Colonic mucosa (tissue), 4 donors: ENCODE data around the gene DNAJB13. TPM values are rescaled to one million over a fixed set of nuclear protein-coding genes. Genes with fewer than 3 reads are reported as not detected.

ENCODE experiments used
- DNase-seq: peaks from one replicate; pipeline ENCODE4 v3.0.0-alpha.2; 2020
- H3K27ac ChIP-seq: fragments of 200-600 bp; one replicate; pipeline ENCODE4 v1.8.0; 2021
- H3K27me3 ChIP-seq: fragments of 200-600 bp; one replicate; pipeline ENCODE4 v1.8.0; 2021
- H3K36me3 ChIP-seq: fragments of 200-600 bp; one replicate; pipeline ENCODE4 v1.8.0; 2021
- H3K4me1 ChIP-seq: fragments of 200-600 bp; one replicate; pipeline ENCODE4 v1.8.0; 2021; ENCODE audit warnings: mild to moderate bottlenecking
- H3K4me3 ChIP-seq: fragments of 200-600 bp; one replicate; pipeline ENCODE4 v1.8.0; 2021
- H3K9ac ChIP-seq, 2 donors: one replicate each; pipeline ENCODE4 v1.7.0; 2013; ENCODE audit warnings: control low read depth in 2 of 2, low read depth in 2 of 2, low read length in 2 of 2
- H3K9me3 ChIP-seq: fragments of 200-600 bp; one replicate; pipeline ENCODE4 v1.8.0; 2021
- intact Hi-C: fragments of 100-400 bp; cut with DNase I; formaldehyde crosslinking; loops from one replicate; pipeline ENCODE4 v1.14.1; 2022
- total RNA-seq, 2 donors: library from RNA; stranded (reverse); fragmentation: NEBNext Ultra II Directional in 1 of 2; extraction: Animal tissue kit (Norgen Biotek cat#: 25700) in 1 of 2; gene quantifications; one replicate each; pipeline ENCODE4 v1.2.1, GENCODE V29; 2021
- TF ChIP-seq, protein P1 (sequence below): fragments of 200-600 bp; IDR thresholded peaks from one replicate; pipeline ENCODE4 v1.8.0; 2022; ENCODE audit warnings: antibody characterized with exemption, mild to moderate bottlenecking
- donor health status: healthy.
- donor health status: DM: no; HTN: no; CAD: no.
- donor health status: DM: no; HTN: no; CAD: no.

DNAJB13 gene
- total RNA-seq, 2 donors from 2014 or later, result not detected

DNA sequence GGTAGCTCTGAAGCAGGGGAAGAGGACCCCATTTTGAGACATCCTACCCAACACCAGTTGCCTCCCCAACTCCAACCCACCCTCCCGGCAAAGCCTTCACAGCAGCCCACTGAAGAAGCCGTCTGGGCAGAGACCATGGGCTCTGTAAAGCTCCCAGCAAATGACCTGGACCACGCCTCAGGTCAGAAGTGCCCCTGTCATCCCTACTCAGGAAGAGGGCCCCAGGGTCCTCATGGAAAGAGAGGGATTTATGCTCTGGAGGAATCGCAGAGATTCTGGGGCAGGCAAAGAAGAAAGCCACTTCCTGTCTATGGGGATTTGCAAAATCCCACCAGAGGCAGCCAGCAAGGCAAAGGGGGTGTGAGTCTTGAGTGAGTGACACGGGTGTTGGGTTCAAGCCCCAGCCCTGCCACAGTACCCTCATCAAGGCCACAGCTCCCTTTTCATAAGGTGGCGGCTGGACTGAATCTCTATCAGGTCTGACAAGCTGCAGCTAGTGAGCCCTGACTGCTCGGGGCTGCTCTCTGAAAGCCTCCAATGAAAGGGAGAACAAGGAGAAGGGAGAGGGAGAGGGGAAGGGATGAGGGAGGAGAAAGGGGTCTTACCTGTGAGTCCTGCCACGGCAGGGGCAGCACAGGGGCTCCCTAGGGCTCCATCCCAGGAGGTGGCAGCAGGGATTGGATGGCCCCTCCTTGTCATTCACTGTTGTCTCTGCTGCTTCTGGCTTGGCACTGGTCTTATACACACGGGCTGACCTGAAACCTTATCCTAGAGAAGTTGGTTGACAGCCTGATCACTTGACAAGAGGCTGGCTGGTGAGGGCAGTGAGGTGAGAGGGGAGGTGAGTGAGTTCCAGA lies 57.8 kb downstream of the DNAJB13 start, which contains the start of gene UCP3:
TSS of gene UCP3 (minus strand) at position 713 of the 857 bp plus-strand sequence. CDS start 2,043 bp downstream, outside the sequence.
- Histone ChIP-seq H3K9ac (no peak within 1 kb of the TSS), H3K4me1 (no peaks in the 10 kb centered on the region), H3K4me3 (no peak within 1 kb of the TSS), H3K27me3 (no peaks in the 10 kb centered on the region), H3K27ac (no peak within 1 kb of the TSS), H3K36me3 (no peaks in the 10 kb centered on the region), H3K9me3 (no peaks in the 10 kb centered on the region)
- no peak for DNase-seq
- intact Hi-C loops, result no loop called here
- TF ChIP-seq, protein P1, sequence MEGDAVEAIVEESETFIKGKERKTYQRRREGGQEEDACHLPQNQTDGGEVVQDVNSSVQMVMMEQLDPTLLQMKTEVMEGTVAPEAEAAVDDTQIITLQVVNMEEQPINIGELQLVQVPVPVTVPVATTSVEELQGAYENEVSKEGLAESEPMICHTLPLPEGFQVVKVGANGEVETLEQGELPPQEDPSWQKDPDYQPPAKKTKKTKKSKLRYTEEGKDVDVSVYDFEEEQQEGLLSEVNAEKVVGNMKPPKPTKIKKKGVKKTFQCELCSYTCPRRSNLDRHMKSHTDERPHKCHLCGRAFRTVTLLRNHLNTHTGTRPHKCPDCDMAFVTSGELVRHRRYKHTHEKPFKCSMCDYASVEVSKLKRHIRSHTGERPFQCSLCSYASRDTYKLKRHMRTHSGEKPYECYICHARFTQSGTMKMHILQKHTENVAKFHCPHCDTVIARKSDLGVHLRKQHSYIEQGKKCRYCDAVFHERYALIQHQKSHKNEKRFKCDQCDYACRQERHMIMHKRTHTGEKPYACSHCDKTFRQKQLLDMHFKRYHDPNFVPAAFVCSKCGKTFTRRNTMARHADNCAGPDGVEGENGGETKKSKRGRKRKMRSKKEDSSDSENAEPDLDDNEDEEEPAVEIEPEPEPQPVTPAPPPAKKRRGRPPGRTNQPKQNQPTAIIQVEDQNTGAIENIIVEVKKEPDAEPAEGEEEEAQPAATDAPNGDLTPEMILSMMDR, result no peak

DNA sequence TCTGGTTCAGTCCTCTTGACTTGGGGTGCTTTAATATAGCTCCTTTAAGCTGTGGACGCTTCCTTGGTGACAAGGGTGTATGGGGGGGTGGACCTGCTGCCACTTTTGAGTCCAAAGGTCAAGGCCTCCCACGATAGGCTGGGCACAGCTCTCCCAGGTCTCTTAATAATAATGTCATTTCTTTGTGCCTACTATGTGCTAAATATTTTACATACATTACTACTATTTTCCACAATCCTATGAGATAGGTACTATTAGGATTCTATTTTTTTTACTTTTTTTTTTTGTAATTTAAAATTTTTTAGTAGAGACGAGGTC lies 58.4 kb downstream of the DNAJB13 start:
- intact Hi-C loops, result no loop called here
- Histone ChIP-seq H3K27ac (no peak overlapping the region), H3K27me3 (no peaks in the 10 kb centered on the region), H3K9me3 (no peaks in the 10 kb centered on the region), H3K4me1 (no peaks in the 10 kb centered on the region), H3K36me3 (no peaks in the 10 kb centered on the region), H3K9ac (no peak overlapping the region), H3K4me3 (no peak overlapping the region)
- no peak for DNase-seq
- TF ChIP-seq, protein P1, result no peak

DNA sequence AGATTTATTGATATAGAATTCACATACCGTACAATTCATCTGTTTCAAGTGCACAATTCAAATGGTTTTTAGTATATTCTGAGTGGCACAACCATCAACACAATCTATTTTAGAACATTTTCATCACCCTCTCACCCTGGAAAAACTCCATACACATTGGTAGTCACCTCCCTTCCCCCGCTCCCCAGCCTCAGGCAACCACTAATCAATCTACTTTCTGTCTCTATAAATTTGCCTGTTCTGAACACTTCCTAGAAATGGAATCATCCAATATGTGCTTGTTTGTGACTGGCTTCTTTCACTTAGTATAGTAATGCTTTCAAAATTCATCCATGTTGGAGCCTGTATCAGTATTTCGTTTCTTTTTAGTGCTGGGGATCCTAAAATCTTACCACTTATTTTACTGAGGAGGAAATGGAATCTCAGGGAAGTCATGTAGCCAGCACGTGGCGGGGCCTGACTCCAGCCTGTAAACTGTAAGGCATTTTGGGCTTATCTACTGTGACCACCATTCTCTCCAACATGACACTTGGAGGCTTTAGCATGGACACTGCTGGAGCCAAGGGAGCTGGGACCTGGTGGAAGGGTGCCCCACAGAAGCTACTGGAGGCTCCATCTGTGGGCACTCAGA lies 59.0 kb downstream of the DNAJB13 start:
- TF ChIP-seq, protein P1, result no peak
- no peak overlapping the region for H3K27ac ChIP-seq
- H3K36me3 ChIP-seq, result no peaks in the 10 kb centered on the region
- H3K27me3 ChIP-seq, result no peaks in the 10 kb centered on the region
- intact Hi-C loops, result no loop called here
- no peaks in the 10 kb centered on the region for H3K4me1 ChIP-seq
- no peak overlapping the region for H3K4me3 ChIP-seq
- H3K9ac ChIP-seq, result no peak overlapping the region
- DNase-seq, result no peak
- no peaks in the 10 kb centered on the region for H3K9me3 ChIP-seq

DNA sequence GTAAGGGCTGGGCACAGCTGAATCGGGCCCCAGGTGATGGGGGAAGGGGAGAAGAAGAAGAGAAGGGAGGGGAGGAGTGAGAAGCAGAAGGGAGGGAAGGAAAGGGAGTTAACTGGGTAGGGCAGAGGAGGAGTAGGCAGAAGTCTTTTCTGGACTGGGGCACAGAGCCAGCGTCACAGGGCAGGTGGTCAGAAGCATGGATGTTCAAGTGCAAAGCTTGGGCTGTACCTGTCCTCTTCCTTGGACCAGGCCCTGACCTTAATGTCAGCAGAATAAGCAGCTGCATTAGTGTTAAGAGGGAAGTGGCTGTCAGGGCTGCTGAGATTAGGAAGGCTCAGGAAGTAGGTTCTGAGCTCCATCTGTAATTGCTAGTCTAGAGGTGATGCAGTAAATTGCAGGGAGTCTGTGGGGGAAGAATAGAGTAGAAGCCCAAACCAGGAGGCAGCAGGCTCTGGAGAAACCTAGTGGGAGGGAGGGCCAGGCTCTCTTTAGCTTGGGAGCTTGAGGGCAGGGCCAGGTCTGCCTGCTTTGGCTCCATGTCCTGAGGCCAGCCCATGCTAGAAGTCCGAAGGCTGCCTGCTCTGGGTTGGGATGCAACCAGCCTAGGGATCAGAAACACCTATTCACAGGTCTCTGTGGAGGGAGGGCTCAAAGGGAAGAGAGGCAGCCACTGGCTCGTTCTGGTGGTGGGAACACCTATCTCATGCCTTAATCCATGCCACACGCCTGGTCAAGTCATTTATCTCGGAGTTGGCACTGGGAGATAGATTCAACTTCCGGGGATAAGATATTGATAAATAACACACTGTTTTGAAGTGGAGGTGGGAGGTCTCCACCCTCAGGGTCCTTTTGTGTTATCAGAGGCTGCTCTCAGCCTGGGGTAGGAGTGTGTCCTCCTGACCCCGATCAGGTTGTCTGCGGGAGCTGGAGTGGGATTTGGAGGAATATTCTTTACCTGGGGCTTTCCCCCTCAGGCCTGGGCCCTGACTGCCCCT lies 59.8 kb downstream of the DNAJB13 start:
- no peaks in the 10 kb centered on the region for H3K27me3 ChIP-seq
- no peaks in the 10 kb centered on the region for H3K4me1 ChIP-seq
- intact Hi-C loops, result no loop called here
- H3K9me3 ChIP-seq, result no peaks in the 10 kb centered on the region
- no peak for DNase-seq
- TF ChIP-seq, protein P1, result no peak
- H3K4me3 ChIP-seq, result no peak overlapping the region
- no peak overlapping the region for H3K9ac ChIP-seq
- H3K36me3 ChIP-seq, result no peaks in the 10 kb centered on the region
- no peak overlapping the region for H3K27ac ChIP-seq

DNA sequence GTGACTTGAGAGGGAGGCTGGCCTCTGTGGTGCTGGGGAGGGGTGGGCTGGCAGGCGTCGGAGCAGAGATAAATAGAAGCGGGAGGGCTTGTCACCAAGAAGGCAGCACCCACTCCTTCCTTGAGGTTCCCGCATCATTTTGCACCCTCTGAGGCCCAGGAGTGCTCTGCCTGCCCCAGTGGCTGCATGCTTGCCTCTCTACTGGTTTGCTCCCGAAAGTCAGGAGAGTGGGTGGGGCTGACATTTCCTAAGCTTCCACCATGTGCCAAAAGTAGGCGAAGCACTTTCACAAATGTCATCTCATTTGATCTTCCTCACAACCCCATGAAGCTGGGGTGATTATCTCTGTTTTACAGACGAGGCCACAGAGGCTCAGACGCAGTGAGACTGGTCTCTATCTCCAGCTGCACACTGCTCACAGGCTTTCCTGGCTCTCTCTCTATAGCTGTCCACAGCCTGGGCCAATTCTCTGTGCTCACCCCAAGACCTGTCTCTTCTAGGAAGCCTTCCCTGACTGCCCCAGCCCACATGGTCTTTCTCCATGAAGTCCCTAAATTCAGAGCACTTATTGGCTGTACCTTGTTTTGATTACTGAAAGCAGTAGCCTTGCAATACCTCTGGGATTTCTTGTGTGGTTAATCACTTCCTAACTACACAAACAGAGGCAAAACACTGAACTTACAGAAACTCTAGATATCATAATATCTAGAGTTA lies 60.7 kb downstream of the DNAJB13 start:
- no peak overlapping the region for H3K9ac ChIP-seq
- no peak overlapping the region for H3K4me3 ChIP-seq
- no peaks in the 10 kb centered on the region for H3K27me3 ChIP-seq
- no peak for DNase-seq
- no peaks in the 10 kb centered on the region for H3K9me3 ChIP-seq
- no peaks in the 10 kb centered on the region for H3K36me3 ChIP-seq
- no peaks in the 10 kb centered on the region for H3K4me1 ChIP-seq
- TF ChIP-seq, protein P1, result no peak
- intact Hi-C loops, result no loop called here
- H3K27ac ChIP-seq, result no peak overlapping the region
